Calu3 (cell line): ENCODE data around the gene ITPK1. TPM values are rescaled to one million over a fixed set of nuclear protein-coding genes. Genes with fewer than 3 reads are reported as not detected.

ENCODE experiments used
- BruUV-seq: library from RNA; stranded (reverse); fragments of 400-500 nt; replicated peaks from 2 replicates; lab custom pipeline; 2021; lab: Mats Ljungman, UMichigan
- CTCF ChIA-PET: fragments of 300-600 bp; sonication (Branson Sonifier 250); formaldehyde crosslinking; loops from one replicate; lab custom pipeline; 2022; ENCODE audit warnings: antibody characterized with exemption; lab: Charles Lee
- DNase-seq: peaks from one replicate; pipeline ENCODE4 v3.0.0; 2022
- H3K27ac Mint-ChIP-seq: one replicate; pipeline ENCODE4 v1.8.0; 2022; ENCODE audit warnings: mixed read lengths; ENCODE audit not compliant: unreplicated experiment
- H3K27me3 Mint-ChIP-seq: one replicate; pipeline ENCODE4 v1.8.0; 2022; ENCODE audit warnings: mixed read lengths; ENCODE audit not compliant: unreplicated experiment
- H3K36me3 Mint-ChIP-seq: one replicate; pipeline ENCODE4 v1.8.0; 2022; ENCODE audit warnings: mild to moderate bottlenecking, moderate library complexity, mixed read lengths; ENCODE audit not compliant: insufficient read depth, unreplicated experiment
- H3K4me1 Mint-ChIP-seq: one replicate; pipeline ENCODE4 v1.8.0; 2022; ENCODE audit warnings: mild to moderate bottlenecking, low read depth, mixed read lengths; ENCODE audit not compliant: unreplicated experiment
- H3K4me3 Mint-ChIP-seq: one replicate; pipeline ENCODE4 v1.8.0; 2022; ENCODE audit warnings: mild to moderate bottlenecking, low read depth, moderate library complexity, mixed read lengths; ENCODE audit not compliant: unreplicated experiment
- H3K9me3 Mint-ChIP-seq: one replicate; pipeline ENCODE4 v1.8.0; 2022; ENCODE audit warnings: low read depth, mixed read lengths; ENCODE audit not compliant: unreplicated experiment
- CTCF ChIP-seq: fragments of 200-600 bp; IDR thresholded peaks from one replicate; pipeline ENCODE4 v1.8.0; 2022; ENCODE audit warnings: antibody characterized with exemption; ENCODE audit not compliant: unreplicated experiment
- intact Hi-C: fragments of 100-400 bp; cut with micrococcal nuclease; formaldehyde crosslinking; loops from one replicate; pipeline ENCODE4 v1.10.0; 2022; ENCODE audit not compliant: unreplicated experiment
- total RNA-seq: library from RNA; stranded (reverse); gene quantifications from 2 replicates; pipeline ENCODE4 v1.2.3, GENCODE V29; 2022

ITPK1 gene
- total RNA-seq, 1 experiment from 2014 or later: 94.3 TPM

DNA sequence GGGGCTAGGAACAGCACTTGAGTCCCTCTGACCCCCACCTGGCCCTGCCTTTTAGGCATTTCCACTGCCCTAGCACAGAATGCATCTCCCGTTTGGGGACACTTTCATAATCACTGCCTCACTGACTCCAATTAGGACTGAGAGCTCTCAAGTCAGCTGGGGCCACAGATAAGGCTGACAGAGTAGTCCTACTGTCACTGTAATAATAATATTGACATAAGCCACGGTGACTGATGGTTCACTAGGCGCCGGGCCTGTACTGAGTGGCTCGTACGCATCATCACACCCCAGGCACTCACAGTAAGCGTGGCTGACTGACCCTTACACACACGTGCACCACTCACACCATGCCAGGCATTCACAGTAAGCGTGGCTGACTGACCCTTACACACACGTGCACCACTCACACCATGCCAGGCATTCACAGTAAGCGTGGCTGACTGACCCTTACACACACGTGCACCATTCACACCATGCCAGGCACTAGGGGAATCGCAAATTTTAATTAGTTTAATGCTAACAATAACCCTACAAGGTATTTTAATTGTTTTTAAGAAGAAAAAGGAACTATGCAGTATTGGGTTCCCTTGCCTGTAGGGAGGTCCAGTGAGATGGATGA, 105.1 kb downstream of the ITPK1 start:
- no peaks in the 10 kb centered on the region for H3K27me3 Mint-ChIP-seq
- no peaks in the 10 kb centered on the region for H3K9me3 Mint-ChIP-seq
- no TSS peak for BruUV-seq
- peaks cover 37% of the 10 kb centered on the region for H3K4me1 Mint-ChIP-seq
- DNase-seq: no peak
- no peak overlapping the region for H3K4me3 Mint-ChIP-seq
- CTCF ChIA-PET: interaction anchor here (1.2 kb wide), 1 partner anchor 26 kb away, joined by 3 read pairs; no protein-coding TSS in a partner anchor
- no peak overlapping the region for H3K27ac Mint-ChIP-seq
- intact Hi-C loops: no loop called here
- H3K36me3 Mint-ChIP-seq: peaks cover 6% of the 10 kb centered on the region
- TF ChIP-seq CTCF: no peak

DNA sequence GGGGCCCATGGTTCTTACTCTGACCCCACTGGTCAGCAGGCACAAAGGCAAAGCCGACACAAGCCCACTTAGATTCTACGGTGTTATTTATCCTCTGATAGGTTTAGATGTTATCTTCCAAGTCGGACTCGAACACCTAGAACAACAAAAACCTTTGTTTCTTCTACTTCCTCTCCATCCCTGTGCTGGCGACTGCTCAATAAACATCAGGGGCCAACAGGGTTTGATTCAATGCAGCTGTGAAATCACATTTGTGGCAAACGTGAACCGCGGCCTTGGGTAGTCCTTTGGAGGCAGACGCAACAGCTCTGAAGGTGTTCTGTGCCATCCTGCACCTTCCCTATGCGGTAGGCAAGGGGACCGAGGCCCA, 105.6 kb downstream of the ITPK1 start:
- no peaks in the 10 kb centered on the region for H3K9me3 Mint-ChIP-seq
- H3K4me3 Mint-ChIP-seq: no peak overlapping the region
- DNase-seq: no peak
- peaks cover 6% of the 10 kb centered on the region for H3K36me3 Mint-ChIP-seq
- H3K4me1 Mint-ChIP-seq: peaks cover 37% of the 10 kb centered on the region
- CTCF ChIA-PET: no interaction called here
- intact Hi-C loops: no loop called here
- no TSS peak for BruUV-seq
- no peak for TF ChIP-seq CTCF
- no peak overlapping the region for H3K27ac Mint-ChIP-seq
- H3K27me3 Mint-ChIP-seq: no peaks in the 10 kb centered on the region

- no peak for TF ChIP-seq CTCF
- no peak for DNase-seq
- Mint-ChIP-seq H3K36me3 (peaks cover 6% of the 10 kb centered on the region), H3K27ac (no peak overlapping the region), H3K4me1 (peaks cover 37% of the 10 kb centered on the region), H3K4me3 (no peak overlapping the region), H3K27me3 (no peaks in the 10 kb centered on the region), H3K9me3 (no peaks in the 10 kb centered on the region)
- intact Hi-C loops: no loop called here
- BruUV-seq: no TSS peak
- CTCF ChIA-PET: no interaction called here
Observed at GRCh38 chr14:93009471-93010129, 106.1 kb downstream of the ITPK1 start.

DNA sequence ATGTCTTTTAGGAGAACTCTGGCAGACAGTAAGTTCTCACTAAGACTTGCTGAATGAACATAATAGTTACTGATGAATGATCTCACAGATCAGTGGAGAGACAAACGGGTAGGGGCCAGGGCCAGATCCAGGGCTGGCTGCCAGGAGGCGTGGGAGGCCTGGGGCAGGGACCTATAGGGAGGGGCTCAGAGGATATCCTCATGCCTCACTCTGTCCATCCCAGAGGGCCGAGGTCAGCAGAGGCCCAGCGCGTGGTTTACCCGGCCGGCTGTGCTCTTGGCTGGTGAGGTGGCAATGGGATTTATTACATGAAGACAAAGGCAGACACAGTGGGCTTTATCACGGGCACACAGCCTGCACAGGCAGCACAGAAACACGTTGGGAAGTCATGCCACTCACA, 107.3 kb downstream of the ITPK1 start:
- Mint-ChIP-seq H3K4me1 (peaks cover 30% of the 10 kb centered on the region), H3K36me3 (peaks cover 6% of the 10 kb centered on the region), H3K9me3 (no peaks in the 10 kb centered on the region), H3K4me3 (no peak overlapping the region), H3K27me3 (no peaks in the 10 kb centered on the region), H3K27ac (peak overlapping the region; percentile 23)
- BruUV-seq: no TSS peak
- DNase-seq: no peak
- CTCF ChIA-PET: interaction anchor here (0.8 kb wide), 1 partner anchor 94 kb away, joined by 3 read pairs; no protein-coding TSS in a partner anchor
- intact Hi-C loops: no loop called here
- TF ChIP-seq CTCF: no peak
